Gastrocnemius medialis (tissue), 4 donors: ENCODE results near the gene URAD. TPM values are rescaled to one million over a fixed set of nuclear protein-coding genes. Genes with fewer than 3 reads are reported as not detected.

ENCODE experiments used
- ATAC-seq, 2 donors: fragments of 150-250 bp; one replicate each; pipeline ENCODE4 v1.9.1; 2016
- DNase-seq, 2 donors: peaks; one replicate each; pipeline ENCODE4 v3.0.0-alpha.2; 2019
- H3K27ac ChIP-seq, 4 donors: fragments of 200-600 bp; sonication (generic); 1 replicate in 1 of 4; 2 replicates in 3 of 4; pipeline ENCODE4 v1.5.1; 2016 to 2018; ENCODE audit warnings: mild to moderate bottlenecking in 2 of 4, moderate library complexity in 1 of 4
- H3K27me3 ChIP-seq, 3 donors: fragments of 200-600 bp; sonication (generic) in 2 of 3; 1 replicate in 1 of 3; 2 replicates in 2 of 3; pipeline versions ENCODE4 v1.5.1 to v1.6.0; 2016 to 2019; ENCODE audit warnings: mild to moderate bottlenecking in 1 of 3, moderate library complexity in 1 of 3
- H3K36me3 ChIP-seq, 2 donors: fragments of 200-600 bp; sonication (generic) in 1 of 2; one replicate each; pipeline ENCODE4 v1.5.1; 2017 to 2018
- H3K4me1 ChIP-seq, 2 donors: fragments of 200-600 bp; sonication (generic) in 1 of 2; one replicate each; pipeline ENCODE4 v1.5.1; 2016 to 2017; ENCODE audit warnings: mild to moderate bottlenecking in 2 of 2
- H3K4me3 ChIP-seq, 4 donors: fragments of 200-600 bp; sonication (generic) in 3 of 4; 1 replicate in 1 of 4; 2 replicates in 3 of 4; pipeline ENCODE4 v1.5.1; 2016 to 2019; ENCODE audit warnings: mild to moderate bottlenecking in 2 of 4
- H3K9me3 ChIP-seq, 3 donors: fragments of 200-600 bp; sonication (generic) in 2 of 3; 1 replicate in 1 of 3; 2 replicates in 2 of 3; pipeline ENCODE4 v1.5.1; 2016 to 2019
- CTCF ChIP-seq, 5 experiments: fragments of 450-650 bp in 3 of 5; fragments of 200-600 bp in 2 of 5; sonication (generic) in 2 of 5; IDR thresholded peaks in 4 of 5; conservative IDR thresholded peaks in 1 of 5; 1 replicate in 4 of 5; 2 replicates in 1 of 5; pipeline ENCODE4 v1.5.1; 2016 to 2019; ENCODE audit warnings: antibody characterized with exemption in 5 of 5, mild to moderate bottlenecking in 3 of 5, moderate library complexity in 3 of 5
- POLR2A ChIP-seq, 2 donors: fragments of 450-650 bp; IDR thresholded peaks; one replicate each; pipeline ENCODE4 v1.6.1; 2017; ENCODE audit warnings: antibody characterized with exemption in 2 of 2, mild to moderate bottlenecking in 2 of 2, moderate library complexity in 2 of 2
- in situ Hi-C, 4 donors: fragments of 200-750 bp; cut with MboI; loops; one replicate each; pipeline versions ENCODE4 v1.15.0 to v1.8.0; 2017; ENCODE audit warnings: low sequenced_read_pairs in 4 of 4
- intact Hi-C: fragments of 100-400 bp; cut with DNase I; formaldehyde crosslinking; loops from one replicate; pipeline ENCODE4 v1.15.1; 2023; ENCODE audit warnings: low total_unique reads
- total RNA-seq, 4 donors: library from RNA; depleted of rRNA; stranded (reverse); fragments of >200 nt; gene quantifications; one replicate each; pipeline versions ENCODE4 v1.1.0 to v1.2.3, GENCODE V29; 2016

URAD gene
- total RNA-seq, 4 donors from 2014 or later = not detected

- Histone ChIP-seq H3K27me3 (peaks cover 74 to 81% (median 76%) of the 10 kb centered on the region in 3 donors), H3K4me3 (peak overlapping the region; percentile 28 to 58 (median 39)), H3K9me3 (no peaks in the 10 kb centered on the region), H3K4me1 (peaks cover 12 to 13% of the 10 kb centered on the region in 2 donors), H3K36me3 (no peaks in the 10 kb centered on the region), H3K27ac (no peak overlapping the region)
- ATAC-seq = no peak
- TF ChIP-seq POLR2A (IDR thresholded peaks at IDR 0.05) (no peak), CTCF (IDR thresholded peaks at IDR 0.05 in 4 of 5, conservative IDR thresholded peaks at IDR 0.05 in 1 of 5) (no peak)
- in situ Hi-C loops = no loop called here
- no peak for DNase-seq
- intact Hi-C loops = no loop called here
Measured at GRCh38 chr13:27961227-27962085, 27.0 kb downstream of the URAD start.

- DNase-seq (no peak), ATAC-seq (no peak)
- intact Hi-C loops (no loop called here), in situ Hi-C loops (no loop called here)
- Histone ChIP-seq H3K4me1 (peaks cover 12 to 13% of the 10 kb centered on the region in 2 donors), H3K27ac (no peak overlapping the region), H3K4me3 (peak overlapping the region; percentile 35 to 58 (median 40)), H3K9me3 (no peaks in the 10 kb centered on the region), H3K27me3 (peaks cover 74 to 81% (median 76%) of the 10 kb centered on the region in 3 donors), H3K36me3 (no peaks in the 10 kb centered on the region)
- TF ChIP-seq CTCF (IDR thresholded peaks at IDR 0.05 in 4 of 5, conservative IDR thresholded peaks at IDR 0.05 in 1 of 5) (peak in 3 of 5 experiments; percentile 11 to 47 (median 26)), POLR2A (IDR thresholded peaks at IDR 0.05) (no peak)
Measured at GRCh38 chr13:27960362-27961226, 27.9 kb downstream of the URAD start.

- Histone ChIP-seq H3K4me1 (peaks cover 12 to 13% of the 10 kb centered on the region in 2 donors), H3K27ac (no peak overlapping the region), H3K4me3 (peak overlapping the region; percentile 35 to 58 (median 40)), H3K27me3 (peaks cover 74 to 81% (median 76%) of the 10 kb centered on the region in 3 donors), H3K36me3 (no peaks in the 10 kb centered on the region), H3K9me3 (no peaks in the 10 kb centered on the region)
- intact Hi-C loops (no loop called here), in situ Hi-C loops (loop anchor here in 1 of 4 donors (10.0 kb wide), 1 partner anchor 595 kb away; no protein-coding TSS in a partner anchor)
- DNase-seq (no peak), ATAC-seq (no peak)
- TF ChIP-seq POLR2A (IDR thresholded peaks at IDR 0.05) = no peak
- no peak for TF ChIP-seq CTCF (IDR thresholded peaks at IDR 0.05 in 4 of 5, conservative IDR thresholded peaks at IDR 0.05 in 1 of 5)
Measured at GRCh38 chr13:27959976-27960361, 28.5 kb downstream of the URAD start.

- in situ Hi-C loops = loop anchor here in 1 of 4 donors (10.0 kb wide), 1 partner anchor 592 kb away; no protein-coding TSS in a partner anchor
- intact Hi-C loops = no loop called here
- no peak for DNase-seq
- no peak overlapping the region for H3K4me3 ChIP-seq
- H3K4me1 ChIP-seq = peaks cover 15 to 25% of the 10 kb centered on the region in 2 donors
- H3K27me3 ChIP-seq = peaks cover 86 to 92% (median 88%) of the 10 kb centered on the region in 3 donors
- H3K36me3 ChIP-seq = no peaks in the 10 kb centered on the region
- no peak overlapping the region for H3K27ac ChIP-seq
- no peak for ATAC-seq
- H3K9me3 ChIP-seq = no peaks in the 10 kb centered on the region
- TF ChIP-seq POLR2A (IDR thresholded peaks at IDR 0.05) (no peak), CTCF (IDR thresholded peaks at IDR 0.05 in 4 of 5, conservative IDR thresholded peaks at IDR 0.05 in 1 of 5) (no peak)
Measured at GRCh38 chr13:27956576-27957300, 31.8 kb downstream of the URAD start.
